HG02884 (cell line): ENCODE measurements around the gene TRIM3.

Experiments
- ATAC-seq: cut with Tn5 transposase; IDR thresholded peaks from one replicate; pipeline ENCODE4 v1.9.1; 2021; ENCODE audit warnings: mild to moderate bottlenecking, moderate library complexity; ENCODE audit not compliant: unreplicated experiment

Gene TRIM3

DNA sequence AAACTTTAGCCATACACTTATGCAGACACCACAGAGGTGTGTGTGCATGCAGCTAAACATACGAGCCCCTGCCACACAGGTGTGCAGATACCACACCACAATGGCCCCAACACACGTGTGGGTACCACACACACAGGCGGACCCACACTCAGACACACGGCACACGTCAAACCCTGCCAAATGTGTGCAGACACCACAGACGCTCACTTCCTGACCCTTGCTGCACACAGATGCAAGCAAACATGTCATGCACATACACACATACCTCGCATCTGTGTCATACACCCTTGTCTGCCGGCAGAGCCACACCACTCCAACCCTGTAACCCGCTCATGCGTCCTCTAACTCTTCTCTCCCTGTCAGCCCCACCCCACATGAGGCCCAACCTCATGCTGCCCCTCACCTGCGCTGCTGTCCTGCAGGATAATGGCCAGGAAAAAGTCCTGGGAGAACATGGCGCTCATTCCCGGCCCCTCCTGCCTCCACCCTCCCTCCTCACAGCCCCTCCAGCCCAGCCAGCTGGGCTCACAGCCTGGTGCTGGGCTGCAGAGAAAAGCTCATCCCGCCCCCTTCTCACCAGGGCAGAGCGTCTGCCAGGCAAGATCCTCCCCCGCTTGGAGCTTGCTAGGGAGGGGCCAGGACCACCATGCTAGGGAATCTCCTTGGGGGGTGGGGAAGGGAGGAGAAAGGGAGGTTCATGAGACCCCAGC, 69.2 kb downstream of the TRIM3 start:
- ATAC-seq = no peak

DNA sequence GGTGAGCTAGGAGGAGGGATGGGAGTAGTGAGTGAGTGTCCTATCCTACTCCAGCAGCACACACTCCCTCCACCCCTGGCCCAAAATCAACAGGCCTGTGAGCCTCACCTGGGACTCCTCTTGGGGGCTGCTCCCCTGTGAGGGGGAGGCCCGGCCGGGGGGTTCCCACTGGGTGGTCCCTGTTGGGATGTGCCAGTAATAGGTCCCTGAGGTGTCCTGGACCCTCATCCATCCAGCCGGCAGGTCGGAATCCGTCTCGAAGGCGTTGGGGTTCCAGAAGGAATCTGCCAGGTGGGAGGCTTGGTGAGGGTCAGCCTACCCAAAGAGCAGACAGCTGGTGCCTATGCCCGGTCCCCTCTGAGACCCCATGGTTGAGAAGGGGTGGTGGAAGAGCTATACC, 70.2 kb downstream of the TRIM3 start:
- no peak for ATAC-seq

DNA sequence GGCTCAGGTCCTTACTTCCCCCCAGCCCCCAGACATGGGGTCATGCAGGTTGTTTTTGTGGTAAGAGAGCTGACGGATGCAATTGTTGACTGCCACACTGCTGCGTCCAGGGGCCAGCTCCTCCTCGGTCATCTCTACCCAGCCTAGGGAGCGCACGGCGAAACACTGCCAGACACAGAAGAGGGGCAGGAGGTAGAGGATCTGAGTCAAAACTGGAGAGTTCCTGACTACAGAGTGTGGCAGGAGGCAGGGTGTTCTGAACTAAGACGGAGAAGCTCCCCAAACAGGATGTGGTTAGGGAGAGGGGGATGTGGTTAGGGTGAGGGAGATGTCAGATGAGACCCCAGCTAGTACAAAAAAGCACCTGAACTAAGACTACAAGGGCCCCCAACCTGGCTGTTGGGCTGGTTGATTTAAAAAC, 71.2 kb downstream of the TRIM3 start:
- peak; percentile 98 for ATAC-seq

DNA sequence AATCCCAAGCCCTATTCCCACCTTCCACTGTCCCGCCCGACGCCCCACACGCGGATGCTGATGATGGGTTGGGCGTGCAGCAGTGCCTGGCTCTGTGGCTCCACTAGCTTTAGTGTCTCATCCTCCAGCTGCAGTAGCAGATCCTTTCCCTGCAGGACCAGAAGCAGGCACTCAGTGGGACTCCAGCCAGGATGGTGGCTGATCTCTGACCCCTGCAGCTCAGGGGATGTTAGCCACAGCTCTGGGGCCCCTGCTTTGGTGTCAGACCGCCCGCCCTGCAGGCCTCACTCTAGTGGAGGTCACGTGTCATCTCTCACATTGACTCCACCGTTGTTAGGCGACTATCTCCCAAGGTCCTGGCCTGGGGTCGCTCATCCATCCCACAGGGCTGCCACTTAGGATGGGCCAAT, 71.7 kb downstream of the TRIM3 start:
- ATAC-seq = peak; percentile 36

DNA sequence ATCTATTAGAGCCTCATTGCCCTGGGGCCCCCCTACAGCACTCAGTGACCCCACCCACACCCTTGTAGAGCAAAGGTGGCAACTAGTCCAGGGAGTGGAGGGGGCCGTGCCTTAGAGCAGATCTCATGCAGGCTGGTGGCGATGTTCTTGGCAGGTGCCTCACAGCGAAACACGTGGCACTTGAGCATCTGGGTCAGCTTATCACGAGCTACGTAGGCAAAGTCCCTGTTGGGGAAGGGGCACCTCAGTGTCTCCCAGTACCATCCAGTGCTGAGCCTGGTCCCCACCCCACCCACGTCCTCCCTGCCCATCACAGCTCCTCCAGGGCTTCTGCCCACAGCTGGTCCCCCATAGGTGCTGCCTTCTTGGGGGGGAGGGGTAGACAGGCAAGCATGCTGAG, 72.3 kb downstream of the TRIM3 start:
- no peak for ATAC-seq

DNA sequence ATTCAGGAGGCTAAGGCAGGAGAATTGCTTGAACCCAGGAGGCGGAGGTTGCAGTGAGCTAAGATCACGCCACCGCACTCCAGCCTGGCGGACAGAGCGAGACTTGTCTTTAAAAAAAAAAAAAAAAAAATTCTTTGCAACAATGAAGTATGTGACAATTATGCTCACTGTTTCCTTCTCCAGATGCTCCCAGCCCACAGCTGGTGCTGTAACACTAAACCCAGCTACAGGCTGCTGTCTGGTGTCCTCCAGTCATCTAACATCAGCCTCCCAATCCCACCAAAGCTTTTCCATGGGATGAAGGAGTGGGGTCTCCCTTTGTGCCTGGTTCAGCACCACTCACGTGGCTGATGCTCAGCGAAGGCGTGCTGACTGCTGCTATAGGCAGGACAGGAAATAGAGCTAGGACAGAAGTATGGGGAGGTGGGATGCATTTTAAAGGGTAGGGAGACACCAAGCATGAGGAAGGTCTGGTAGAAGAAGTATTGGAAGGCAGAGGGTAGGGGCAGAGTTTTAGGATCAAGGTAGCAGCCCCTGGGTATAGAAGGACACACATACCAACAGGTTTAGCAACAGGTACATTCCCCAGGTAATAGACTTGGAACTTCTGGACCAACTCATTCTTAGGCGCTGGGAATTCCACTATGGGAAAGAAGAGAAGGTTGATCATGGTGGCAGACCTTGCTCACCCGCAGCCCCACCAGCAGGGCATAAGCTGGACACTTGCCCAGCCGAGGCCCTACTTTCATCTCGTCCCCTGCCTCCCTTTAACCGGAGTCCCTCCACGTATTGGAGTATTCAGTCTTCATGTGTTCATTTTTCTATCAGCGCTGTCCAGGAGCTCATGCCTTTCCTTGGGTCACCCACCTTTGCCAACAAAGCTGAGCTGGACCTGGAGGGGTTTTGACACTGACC, 73.1 kb downstream of the TRIM3 start:
- ATAC-seq = no peak
